Measurements from ENCODE around the gene REPIN1. TPM values are rescaled to one million over a fixed set of nuclear protein-coding genes. Genes with fewer than 3 reads are reported as not detected.
A peak's percentile ranks its signal among the peaks of the same experiment; 100 is the strongest.

REPIN1 gene
- total and polyA plus RNA-seq, 4 donors, result 17.1 to 118 (median 55.1) TPM

GRCh38 chr7:150377635-150378034, 9.0 kb downstream of the REPIN1 start:
- H3K36me3 ChIP-seq (ENCODE audit: control insufficient read depth in 4 of 4, insufficient read depth in 3 of 4, low read depth in 1 of 4, low read length in 3 of 4), result peaks cover 2 to 11% (median 7%) of the 10 kb centered on the region in 4 donors
- WGBS, result 20% methylated on average over 4 of the region's 4 CpGs
- H3K27ac ChIP-seq (ENCODE audit: low read depth in 1 of 2, low read length in 2 of 2), result peak overlapping the region; percentile 93 to 94
- no peak for DNase-seq (ENCODE audit: low spot score)
- no peaks in the 10 kb centered on the region for H3K27me3 ChIP-seq (ENCODE audit: control insufficient read depth in 4 of 4, insufficient read depth in 4 of 4, low read length in 3 of 4)
- H3K9ac ChIP-seq (ENCODE audit: low read depth in 1 of 2, low read length in 2 of 2), result peak overlapping the region in 1 of 2 donors; percentile 93
- no peaks in the 10 kb centered on the region for H3K9me3 ChIP-seq (ENCODE audit: control insufficient read depth in 4 of 4, low read length in 3 of 4)
- H3K4me1 ChIP-seq (ENCODE audit: control insufficient read depth in 4 of 4, insufficient read depth in 4 of 4, low read length in 3 of 4), result peaks cover 19 to 58% (median 47%) of the 10 kb centered on the region in 4 donors
- no peak for TF ChIP-seq HNF4A (conservative IDR thresholded peaks at IDR 0.05)
- no peak for TF ChIP-seq ATF3 (IDR thresholded peaks at IDR 0.05)
- TF ChIP-seq CTCF (IDR thresholded peaks at IDR 0.05; ENCODE audit: low read depth, low read length, missing input control), result no peak
- no peak for TF ChIP-seq FOXA2 (IDR thresholded peaks at IDR 0.05)
- TF ChIP-seq TAF1 (conservative IDR thresholded peaks at IDR 0.05), result no peak
- no peak for TF ChIP-seq FOXA1 (IDR thresholded peaks at IDR 0.05)
- no peak for TF ChIP-seq YY1 (IDR thresholded peaks at IDR 0.05)
- TF ChIP-seq MAX (IDR thresholded peaks at IDR 0.05), result no peak
- TF ChIP-seq RAD21 (IDR thresholded peaks at IDR 0.05), result no peak
- no peak for TF ChIP-seq GABPA (IDR thresholded peaks at IDR 0.05 in 1 of 2, conservative IDR thresholded peaks at IDR 0.05 in 1 of 2)
- TF ChIP-seq EGR1 (IDR thresholded peaks at IDR 0.05; ENCODE audit: low read depth in 2 of 2), result no peak
- TF ChIP-seq JUND (IDR thresholded peaks at IDR 0.05), result no peak
- TF ChIP-seq NR2F2 (IDR thresholded peaks at IDR 0.05), result no peak
- no peak for TF ChIP-seq ZBTB33 (IDR thresholded peaks at IDR 0.05)
- no peak for TF ChIP-seq RXRA (IDR thresholded peaks at IDR 0.05)
- H3K4me3 ChIP-seq (ENCODE audit: low read depth in 1 of 3, low read length in 3 of 3), result no peak overlapping the region

GRCh38 chr7:150378115-150378852, 9.7 kb downstream of the REPIN1 start:
- Histone ChIP-seq H3K36me3 (ENCODE audit: control insufficient read depth in 4 of 4, insufficient read depth in 3 of 4, low read depth in 1 of 4, low read length in 3 of 4) (peaks cover 2 to 8% (median 5%) of the 10 kb centered on the region in 4 donors), H3K27me3 (ENCODE audit: control insufficient read depth in 4 of 4, insufficient read depth in 4 of 4, low read length in 3 of 4) (no peaks in the 10 kb centered on the region), H3K9me3 (ENCODE audit: control insufficient read depth in 4 of 4, low read length in 3 of 4) (no peaks in the 10 kb centered on the region), H3K4me1 (ENCODE audit: control insufficient read depth in 4 of 4, insufficient read depth in 4 of 4, low read length in 3 of 4) (peaks cover 19 to 56% (median 47%) of the 10 kb centered on the region in 4 donors), H3K4me3 (ENCODE audit: low read depth in 1 of 3, low read length in 3 of 3) (peak overlapping the region; percentile 64 to 80 (median 73)), H3K9ac (ENCODE audit: low read depth in 1 of 2, low read length in 2 of 2) (peak overlapping the region; percentile 82 to 93), H3K27ac (ENCODE audit: low read depth in 1 of 2, low read length in 2 of 2) (peak overlapping the region; percentile 93 to 94)
- 2% methylated on average over 32 of the region's 32 CpGs for WGBS
- DNase-seq (ENCODE audit: low spot score), result peak; percentile 49
- peak; percentile 36 for TF ChIP-seq MAX (IDR thresholded peaks at IDR 0.05)
- no peak for TF ChIP-seq JUND (IDR thresholded peaks at IDR 0.05)
- no peak for TF ChIP-seq EGR1 (IDR thresholded peaks at IDR 0.05; ENCODE audit: low read depth in 2 of 2)
- TF ChIP-seq REST (IDR thresholded peaks at IDR 0.05), result peak; percentile 32
- peak; percentile 19 to 33 for TF ChIP-seq RAD21 (IDR thresholded peaks at IDR 0.05)
- TF ChIP-seq HNF4A (conservative IDR thresholded peaks at IDR 0.05), result peak in 1 of 2 donors; percentile 44
- no peak for TF ChIP-seq GABPA (IDR thresholded peaks at IDR 0.05 in 1 of 2, conservative IDR thresholded peaks at IDR 0.05 in 1 of 2)
- no peak for TF ChIP-seq HNF4G (IDR thresholded peaks at IDR 0.05)
- TF ChIP-seq YY1 (IDR thresholded peaks at IDR 0.05), result peak; percentile 59
- peak; percentile 54 for TF ChIP-seq TAF1 (conservative IDR thresholded peaks at IDR 0.05)
- TF ChIP-seq NR2F2 (IDR thresholded peaks at IDR 0.05), result peak; percentile 60
- peak; percentile 44 for TF ChIP-seq ZBTB33 (IDR thresholded peaks at IDR 0.05)
- TF ChIP-seq FOXA2 (IDR thresholded peaks at IDR 0.05), result peak; percentile 23
- peak; percentile 57 for TF ChIP-seq SP1 (IDR thresholded peaks at IDR 0.05)
- TF ChIP-seq RXRA (IDR thresholded peaks at IDR 0.05), result peak in 1 of 2 donors; percentile 34
